Measurements from ENCODE around the gene DIS3L.
A peak's percentile ranks its signal among the peaks of the same experiment; 100 is the strongest.
"Not testable (repeated sequence)": the region's sequence is repeated elsewhere in the genome, so short reads cannot be mapped to it uniquely, and the experiment has no call there.

DIS3L gene

DNA sequence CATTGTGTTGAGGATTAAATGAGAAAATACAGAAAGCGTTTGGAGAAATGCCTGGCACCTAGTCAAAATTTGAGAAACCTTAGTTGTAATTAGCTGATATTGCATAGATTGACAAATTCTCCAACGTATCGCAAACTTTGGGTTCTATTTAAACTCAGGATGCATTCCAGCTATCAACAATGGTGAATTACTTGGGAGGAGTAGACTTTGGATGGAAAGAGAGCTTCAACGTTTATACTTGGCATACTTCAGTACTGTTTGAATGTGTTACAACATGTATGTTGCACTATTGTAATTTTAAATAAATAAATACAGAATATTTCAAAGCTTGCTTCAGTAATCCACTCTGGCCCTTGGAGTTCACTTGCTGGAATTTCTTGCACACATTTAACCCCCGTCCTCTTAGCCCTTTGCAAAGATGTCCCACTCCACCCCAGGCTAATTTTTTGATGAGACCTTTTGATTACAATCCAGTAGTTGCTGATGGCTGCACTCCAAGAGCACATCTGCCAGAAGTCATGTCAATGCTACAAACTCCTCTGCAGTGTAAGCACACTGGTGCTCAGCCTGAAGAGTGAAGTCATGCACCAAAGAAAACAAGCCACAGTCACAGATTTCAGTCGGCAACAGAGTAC is 4.7 kb upstream of the DIS3L start:
- peaks cover 13% of the 10 kb centered on the region for H3K4me1 ChIP-seq
- in situ Hi-C loops (cut with MboI; ENCODE audit: low sequenced_read_pairs) = no loop called here
- no peak for DNase-seq (ENCODE audit: low spot score in 2 of 2)
- H3K4me3 ChIP-seq = no peak overlapping the region
- no peaks in the 10 kb centered on the region for H3K36me3 ChIP-seq (replicated peaks)
- H3K27me3 ChIP-seq (ENCODE audit: low read depth) = no peaks in the 10 kb centered on the region
- H3K9me3 ChIP-seq = no peaks in the 10 kb centered on the region

- Histone ChIP-seq H3K36me3 (replicated peaks) (no peaks in the 10 kb centered on the region), H3K4me1 (peaks cover 24% of the 10 kb centered on the region), H3K27me3 (ENCODE audit: low read depth) (no peaks in the 10 kb centered on the region), H3K4me3 (no peak overlapping the region), H3K9me3 (no peaks in the 10 kb centered on the region)
- DNase-seq (ENCODE audit: low spot score in 2 of 2) = no peak
- in situ Hi-C loops (cut with MboI; ENCODE audit: low sequenced_read_pairs) = no loop called here
These were observed 3.4 kb upstream of the DIS3L start for GRCh38 chr15:66290007-66290406.

- Histone ChIP-seq H3K4me3 (no peak overlapping the region), H3K36me3 (replicated peaks) (no peaks in the 10 kb centered on the region), H3K4me1 (peaks cover 29% of the 10 kb centered on the region), H3K9me3 (no peaks in the 10 kb centered on the region), H3K27me3 (ENCODE audit: low read depth) (no peaks in the 10 kb centered on the region)
- in situ Hi-C loops (cut with MboI; ENCODE audit: low sequenced_read_pairs) = no loop called here
- DNase-seq (ENCODE audit: low spot score in 2 of 2) = no peak
These were observed 2.9 kb upstream of the DIS3L start for GRCh38 chr15:66290518-66290917.

DNA sequence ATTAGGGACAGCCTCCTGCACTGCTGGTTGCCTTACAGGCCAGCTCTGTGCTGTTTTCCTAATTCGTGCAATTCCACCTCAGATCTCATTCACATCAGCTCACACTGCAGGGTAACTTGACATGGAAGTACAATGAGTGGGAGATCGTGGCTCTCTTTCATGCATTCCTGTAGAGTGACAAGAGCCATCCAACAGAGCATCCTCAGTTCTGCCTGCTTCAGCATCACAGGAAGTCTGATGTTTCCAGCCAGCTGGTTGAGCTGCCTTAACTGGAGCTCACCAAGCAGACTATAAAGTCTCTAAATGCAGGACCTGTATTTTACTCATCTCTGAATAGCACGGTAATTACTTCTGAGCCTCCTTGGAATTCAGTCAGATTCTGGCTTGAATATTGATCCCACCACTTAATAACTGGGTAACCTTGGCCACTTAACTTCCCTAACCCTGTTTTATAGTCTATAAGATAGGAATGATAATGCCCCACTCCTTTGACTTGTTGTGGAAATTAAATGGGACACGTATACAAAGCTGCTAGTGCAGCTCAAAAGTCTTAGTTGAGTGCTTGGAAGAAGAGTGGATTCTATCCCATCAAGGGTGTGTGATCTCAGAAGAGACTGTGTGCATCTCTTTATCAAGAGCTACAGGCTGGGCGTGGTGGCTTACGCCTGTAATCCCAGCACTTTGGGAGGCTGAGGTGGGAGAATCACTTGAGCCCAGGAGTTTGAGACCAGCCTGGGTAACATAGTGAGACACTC is 1.4 kb upstream of the DIS3L start:
- no peaks in the 10 kb centered on the region for H3K27me3 ChIP-seq (ENCODE audit: low read depth)
- in situ Hi-C loops (cut with MboI; ENCODE audit: low sequenced_read_pairs) = no loop called here
- H3K4me1 ChIP-seq = peaks cover 39% of the 10 kb centered on the region
- peak; percentile 45 to 55 for DNase-seq (ENCODE audit: low spot score in 2 of 2)
- H3K4me3 ChIP-seq = no peak overlapping the region
- no peaks in the 10 kb centered on the region for H3K9me3 ChIP-seq
- H3K36me3 ChIP-seq (replicated peaks) = no peaks in the 10 kb centered on the region

DNA sequence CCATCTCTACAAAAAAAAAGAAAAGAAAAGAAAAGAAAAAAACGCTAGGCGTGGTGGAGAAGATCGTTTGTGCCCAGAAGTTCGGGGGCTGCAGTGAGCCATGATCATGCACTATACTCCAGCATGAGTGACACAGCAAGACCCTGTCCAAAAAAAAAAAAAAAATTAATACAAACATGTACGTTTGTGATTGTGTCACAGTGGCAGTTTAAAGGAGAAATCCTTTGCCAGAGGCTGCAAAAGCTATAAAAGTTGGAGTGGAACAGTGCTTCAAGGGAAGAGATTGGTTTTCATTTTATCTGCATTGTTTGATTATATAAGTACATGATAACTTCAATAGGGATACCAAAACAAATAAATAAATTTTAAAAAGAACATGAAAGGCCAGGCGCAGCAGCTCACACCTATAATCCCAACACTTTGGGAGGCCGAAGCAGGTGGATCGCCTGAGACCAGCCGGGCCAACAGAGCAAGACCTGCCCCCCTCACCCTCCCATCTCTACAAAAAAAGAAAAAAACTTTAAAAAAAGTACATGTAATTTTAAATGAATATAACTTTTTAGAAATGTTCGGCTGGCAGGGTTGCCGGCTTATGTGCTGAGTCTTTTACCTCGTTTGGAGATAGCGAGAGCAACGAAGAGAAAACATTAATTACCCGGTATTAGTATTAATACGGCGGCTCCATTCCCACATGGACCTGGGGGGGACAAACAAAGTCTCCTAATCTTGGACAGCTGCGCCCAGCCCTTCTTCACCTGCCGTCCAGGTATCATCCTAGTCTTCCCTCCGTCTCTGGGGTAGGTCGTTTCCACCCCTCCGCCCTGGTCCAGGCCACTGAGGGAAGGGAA is 573 bp upstream of the DIS3L start:
- Histone ChIP-seq H3K4me3 (peak overlapping the region; percentile 40), H3K9me3 (no peaks in the 10 kb centered on the region), H3K27me3 (ENCODE audit: low read depth) (no peaks in the 10 kb centered on the region), H3K36me3 (replicated peaks) (no peaks in the 10 kb centered on the region), H3K4me1 (peaks cover 46% of the 10 kb centered on the region)
- peak; percentile 39 to 43 for DNase-seq (ENCODE audit: low spot score in 2 of 2)
- in situ Hi-C loops (cut with MboI; ENCODE audit: low sequenced_read_pairs) = no loop called here

GRCh38 chr15:66294157-66294931 is 976 bp downstream of the DIS3L start:
- Histone ChIP-seq H3K36me3 (replicated peaks) (no peaks in the 10 kb centered on the region), H3K4me3 (peak overlapping the region; percentile 40), H3K27me3 (ENCODE audit: low read depth) (no peaks in the 10 kb centered on the region), H3K4me1 (peaks cover 55% of the 10 kb centered on the region), H3K9me3 (no peaks in the 10 kb centered on the region)
- peak; percentile 60 to 67 for DNase-seq (ENCODE audit: low spot score in 2 of 2)
- in situ Hi-C loops (cut with MboI; ENCODE audit: low sequenced_read_pairs) = no loop called here

DNA sequence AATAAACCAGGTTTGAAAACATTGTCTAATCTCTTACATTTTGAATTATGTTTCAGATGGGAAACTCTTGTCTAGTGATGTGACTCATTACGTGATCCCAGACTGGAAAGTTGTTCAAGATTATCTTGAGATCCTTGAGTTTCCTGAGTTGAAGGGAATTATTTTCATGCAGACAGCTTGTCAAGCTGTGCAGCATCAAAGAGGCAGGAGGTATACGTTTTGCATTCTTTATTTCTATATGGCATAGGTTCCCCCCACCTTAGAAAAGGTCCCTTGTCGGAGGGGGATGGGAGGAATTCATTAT is 1.5 kb downstream of the DIS3L start:
- in situ Hi-C loops (cut with MboI; ENCODE audit: low sequenced_read_pairs) = no loop called here
- Histone ChIP-seq H3K27me3 (ENCODE audit: low read depth) (no peaks in the 10 kb centered on the region), H3K9me3 (no peaks in the 10 kb centered on the region), H3K36me3 (replicated peaks) (no peaks in the 10 kb centered on the region), H3K4me1 (peaks cover 55% of the 10 kb centered on the region), H3K4me3 (peak overlapping the region; percentile 40)
- peak in 1 of 2 experiments; percentile 69 for DNase-seq (ENCODE audit: low spot score in 2 of 2)

- Histone ChIP-seq H3K9me3 (no peaks in the 10 kb centered on the region), H3K4me3 (no peak overlapping the region), H3K27me3 (ENCODE audit: low read depth) (no peaks in the 10 kb centered on the region), H3K36me3 (replicated peaks) (no peaks in the 10 kb centered on the region), H3K4me1 (peaks cover 55% of the 10 kb centered on the region)
- no peak for DNase-seq (ENCODE audit: low spot score in 2 of 2)
- in situ Hi-C loops (cut with MboI; ENCODE audit: low sequenced_read_pairs) = no loop called here
These were observed 2.8 kb downstream of the DIS3L start for GRCh38 chr15:66296186-66296585.

DNA sequence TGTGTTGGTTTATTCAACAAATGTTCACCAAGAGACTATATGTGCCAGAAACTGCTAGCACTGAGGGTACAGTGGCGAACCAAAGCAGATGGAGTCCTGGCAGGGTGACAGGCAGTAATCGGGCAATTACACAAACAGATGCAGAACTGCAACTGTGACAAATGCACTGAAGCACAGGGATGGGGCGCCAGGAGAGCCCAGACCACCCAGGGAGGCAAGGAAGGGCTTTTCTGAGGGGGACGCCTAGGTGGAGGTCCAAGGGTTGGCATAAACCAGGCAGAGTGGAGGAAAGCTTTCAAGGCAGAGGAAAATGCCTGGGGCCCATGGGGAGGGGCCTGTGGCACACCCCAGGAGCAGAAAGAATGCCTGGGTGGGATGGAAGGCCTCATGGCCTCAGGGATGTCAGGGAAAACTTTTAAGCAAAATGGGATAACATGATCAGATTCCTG is 5.5 kb downstream of the DIS3L start:
- Histone ChIP-seq H3K4me3 (no peak overlapping the region), H3K4me1 (peaks cover 42% of the 10 kb centered on the region), H3K9me3 (no peaks in the 10 kb centered on the region), H3K27me3 (ENCODE audit: low read depth) (no peaks in the 10 kb centered on the region), H3K36me3 (replicated peaks) (no peaks in the 10 kb centered on the region)
- DNase-seq (ENCODE audit: low spot score in 2 of 2) = no peak
- in situ Hi-C loops (cut with MboI; ENCODE audit: low sequenced_read_pairs) = no loop called here

- Histone ChIP-seq H3K36me3 (replicated peaks) (0 out of 2 replicates have a peak, but pooled peaks cover 6% of the 10 kb centered on the region), H3K4me1 (peaks cover 18% of the 10 kb centered on the region), H3K4me3 (no peak overlapping the region), H3K9me3 (no peaks in the 10 kb centered on the region; the same call in 1 of the 2 replicates), H3K27me3 (ENCODE audit: low read depth) (no peaks in the 10 kb centered on the region)
- in situ Hi-C loops (cut with MboI; ENCODE audit: low sequenced_read_pairs) = no loop called here
- DNase-seq (ENCODE audit: low spot score in 2 of 2) = no peak
These were observed 9.3 kb downstream of the DIS3L start for GRCh38 chr15:66302489-66303278.

GRCh38 chr15:66304425-66304824 is 11.1 kb downstream of the DIS3L start:
- in situ Hi-C loops (cut with MboI; ENCODE audit: low sequenced_read_pairs); H3K27me3 ChIP-seq (ENCODE audit: low read depth); H3K9me3 ChIP-seq; H3K4me1 ChIP-seq; H3K4me3 ChIP-seq: not testable (repeated sequence)
- DNase-seq (ENCODE audit: low spot score in 2 of 2) = peak; percentile 75 to 89
- H3K36me3 ChIP-seq (replicated peaks) = peaks cover 10% of the 10 kb centered on the region

DNA sequence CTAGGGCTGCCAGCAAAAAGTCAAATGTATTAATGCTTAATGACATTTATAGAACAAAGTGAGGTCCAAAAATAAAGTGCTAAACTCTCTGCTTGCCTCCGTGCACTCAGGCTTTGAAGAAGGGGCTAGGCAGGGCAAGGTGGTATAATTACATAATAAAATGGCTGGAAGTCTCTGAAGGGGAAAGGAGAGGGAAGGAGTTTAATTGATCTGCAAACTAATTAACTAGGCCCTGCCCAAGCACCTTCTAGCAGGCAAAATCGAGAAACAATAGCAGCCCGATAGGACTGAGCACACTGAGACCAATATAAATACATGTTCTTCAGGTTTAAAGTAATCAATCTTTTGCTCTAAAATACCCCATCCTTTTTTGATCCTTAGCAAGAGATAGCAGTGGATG is 13.0 kb downstream of the DIS3L start:
- DNase-seq (ENCODE audit: low spot score in 2 of 2) = no peak
- H3K4me1 ChIP-seq = peaks cover 8% of the 10 kb centered on the region
- no peaks in the 10 kb centered on the region; the same call in 1 of the 2 replicates for H3K9me3 ChIP-seq
- H3K4me3 ChIP-seq = no peak overlapping the region
- in situ Hi-C loops (cut with MboI; ENCODE audit: low sequenced_read_pairs) = no loop called here
- H3K27me3 ChIP-seq (ENCODE audit: low read depth) = no peaks in the 10 kb centered on the region
- H3K36me3 ChIP-seq (replicated peaks) = peaks cover 19% of the 10 kb centered on the region

GRCh38 chr15:66308531-66308930 is 15.2 kb downstream of the DIS3L start:
- DNase-seq (ENCODE audit: low spot score in 2 of 2) = no peak
- H3K4me3 ChIP-seq = no peak overlapping the region
- in situ Hi-C loops (cut with MboI; ENCODE audit: low sequenced_read_pairs) = no loop called here
- H3K9me3 ChIP-seq = no peaks in the 10 kb centered on the region; the same call in 1 of the 2 replicates
- H3K27me3 ChIP-seq (ENCODE audit: low read depth) = no peaks in the 10 kb centered on the region
- H3K36me3 ChIP-seq (replicated peaks) = peaks cover 36% of the 10 kb centered on the region
- H3K4me1 ChIP-seq = peaks cover 8% of the 10 kb centered on the region
